RPMI8226 (cell line): Measurements from ENCODE around the gene SMARCAD1.
"Not testable (repeated sequence)": the region's sequence is repeated elsewhere in the genome, so short reads cannot be mapped to it uniquely, and the experiment has no call there.

Source experiments
- DNase-seq: peaks from one replicate; pipeline ENCODE4 v3.0.0-alpha.2; 2015

The SMARCAD1 gene

GRCh38 chr4:94295473-94295872 lies 87.8 kb downstream of the SMARCAD1 start:
- DNase-seq = not testable (repeated sequence)

DNA sequence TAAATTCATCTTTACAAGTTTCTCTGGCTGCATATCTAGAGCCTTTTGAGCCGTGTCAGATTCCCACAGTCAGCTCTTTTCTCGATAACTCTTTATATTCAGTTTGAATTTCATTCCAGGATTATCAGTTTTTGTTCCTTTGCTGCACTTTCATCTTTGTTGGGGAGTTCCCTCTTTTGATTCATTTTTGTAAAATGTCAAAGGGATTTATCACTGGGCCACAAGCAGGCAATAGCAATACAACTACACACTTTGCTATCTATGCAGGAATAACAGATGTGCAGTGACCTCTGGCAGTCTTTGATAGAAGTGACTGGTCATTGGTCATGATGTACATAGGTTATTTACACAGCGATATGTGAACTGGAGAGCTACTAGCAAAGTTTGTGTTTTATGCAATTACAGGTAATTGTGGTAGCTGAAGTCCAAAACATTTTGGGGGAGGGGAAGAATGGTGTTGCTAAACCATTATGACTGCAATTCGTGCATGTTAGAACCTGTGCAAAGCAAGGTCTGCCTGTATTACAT lies 91.1 kb downstream of the SMARCAD1 start:
- DNase-seq = no peak

GRCh38 chr4:94302191-94302590 lies 94.5 kb downstream of the SMARCAD1 start:
- no peak for DNase-seq

GRCh38 chr4:94304365-94304971 lies 96.8 kb downstream of the SMARCAD1 start:
- peak; percentile 5 for DNase-seq

DNA sequence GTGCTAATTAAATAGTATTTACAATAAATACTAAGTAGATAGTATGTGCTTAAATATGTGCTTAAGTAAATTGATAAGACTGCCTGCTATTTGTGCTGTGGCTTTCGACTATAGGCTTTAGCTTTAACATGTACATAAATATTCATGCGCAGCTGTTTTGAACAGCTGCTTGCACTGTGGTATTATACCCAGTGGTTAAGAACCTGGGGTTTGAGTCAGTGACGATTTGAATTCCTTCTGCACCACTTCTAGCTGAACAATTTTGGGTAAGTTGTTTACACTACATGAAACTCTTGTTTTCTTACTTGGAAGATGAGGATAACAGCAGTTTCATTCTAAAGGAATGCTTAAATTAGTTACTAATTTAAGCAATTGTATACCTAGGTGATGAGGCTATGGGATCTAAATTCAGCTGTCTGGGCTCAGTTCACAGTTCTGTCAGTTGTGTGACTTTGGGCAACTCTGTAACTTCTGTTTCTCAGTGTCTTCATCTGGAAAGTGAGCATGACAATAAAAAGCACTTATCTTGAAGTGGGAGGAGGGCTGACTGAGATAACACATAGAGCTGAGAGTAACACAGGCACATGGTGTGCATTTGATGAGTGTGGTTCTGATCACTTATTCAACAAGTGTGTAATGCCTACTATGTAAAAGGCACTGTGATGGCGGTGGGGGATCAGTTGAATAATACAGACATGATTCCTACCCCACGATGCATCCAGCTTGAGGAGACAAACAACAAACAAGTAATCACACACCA lies 98.0 kb downstream of the SMARCAD1 start:
- no peak for DNase-seq

DNA sequence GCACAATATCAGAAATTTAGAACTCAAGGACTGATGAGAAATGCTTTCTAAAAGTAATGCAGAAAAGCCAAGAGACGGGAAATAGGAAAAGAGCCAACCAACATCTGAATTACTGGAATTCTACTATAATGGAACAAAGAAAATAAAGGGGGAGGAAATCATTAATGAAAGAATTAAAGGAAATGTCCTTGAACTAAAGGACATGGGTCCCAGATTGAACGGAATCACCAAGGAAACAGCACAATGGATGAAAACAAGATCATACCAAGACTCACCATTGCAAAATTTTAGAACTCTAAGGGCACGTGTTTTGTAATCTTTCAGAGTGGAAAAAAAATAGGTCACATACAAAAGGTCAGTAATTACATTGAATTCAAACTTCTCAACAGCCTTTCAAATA lies 99.0 kb downstream of the SMARCAD1 start:
- no peak for DNase-seq

DNA sequence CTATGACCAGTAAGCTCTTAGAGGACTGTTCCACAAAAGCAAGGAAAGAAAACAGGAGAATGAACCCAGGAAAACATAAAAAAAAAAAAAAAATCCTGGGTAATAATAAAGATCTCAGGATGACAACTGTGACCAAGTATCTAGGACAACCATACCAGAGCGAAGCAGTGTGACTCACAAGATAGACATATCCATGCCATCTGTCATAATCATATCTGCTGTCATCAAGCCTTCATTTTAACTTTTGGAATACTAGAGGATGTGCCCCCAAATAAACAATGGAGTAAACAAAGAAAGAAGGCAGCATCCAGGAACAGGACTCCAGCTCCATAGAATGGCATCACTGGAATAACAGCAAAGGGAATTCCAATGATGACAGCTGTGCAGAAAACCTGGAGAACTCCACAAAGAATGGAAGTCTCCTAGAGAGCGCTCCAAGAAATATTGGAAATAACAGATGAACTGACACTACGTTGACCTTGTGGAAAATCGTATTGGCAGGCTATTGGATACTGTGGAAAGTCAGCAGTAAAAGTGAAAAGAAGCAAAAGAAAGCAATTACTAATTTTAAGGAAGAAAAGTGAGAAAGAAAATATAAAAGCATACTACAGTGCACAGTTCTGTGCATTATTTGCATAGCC lies 99.7 kb downstream of the SMARCAD1 start:
- DNase-seq = no peak

DNA sequence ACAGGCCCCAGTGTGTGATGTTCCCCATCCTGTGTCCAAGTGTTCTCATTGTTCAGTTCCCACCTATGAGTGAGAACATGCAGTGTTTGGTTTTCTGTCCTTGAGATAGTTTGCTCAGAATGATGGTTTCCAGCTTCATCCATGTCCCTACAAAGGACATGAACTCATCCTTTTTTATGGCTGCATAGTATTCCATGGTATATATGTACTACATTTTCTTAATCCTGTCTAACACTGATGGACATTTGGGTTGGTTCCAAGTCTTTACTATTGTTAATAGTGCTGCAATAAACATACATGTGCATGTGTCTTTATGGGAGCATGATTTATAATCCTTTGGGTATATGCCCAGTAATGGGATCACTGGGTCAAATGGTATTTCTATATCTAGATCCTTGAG lies 112.3 kb downstream of the SMARCAD1 start:
- not testable (repeated sequence) for DNase-seq

DNA sequence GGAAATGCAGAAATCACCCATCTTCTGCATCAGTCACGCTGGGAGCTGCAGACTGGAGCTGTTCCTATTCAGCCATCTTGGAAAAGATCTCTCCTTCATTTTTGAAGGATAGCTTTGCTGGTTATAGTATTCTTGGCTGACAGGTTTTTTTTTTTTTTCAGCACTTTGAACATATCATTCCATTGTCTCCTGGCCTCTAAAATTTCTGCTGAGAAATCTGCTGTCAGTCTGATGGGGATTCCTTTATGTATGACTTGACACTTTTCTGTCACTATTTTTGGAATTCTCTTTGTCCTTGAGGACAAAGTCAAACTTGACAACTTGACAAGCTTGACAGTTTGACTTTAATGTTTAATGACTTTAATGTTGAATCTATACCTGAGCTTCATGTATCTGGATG lies 118.2 kb downstream of the SMARCAD1 start:
- DNase-seq = no peak

GRCh38 chr4:94329933-94330332 lies 122.3 kb downstream of the SMARCAD1 start:
- no peak for DNase-seq

DNA sequence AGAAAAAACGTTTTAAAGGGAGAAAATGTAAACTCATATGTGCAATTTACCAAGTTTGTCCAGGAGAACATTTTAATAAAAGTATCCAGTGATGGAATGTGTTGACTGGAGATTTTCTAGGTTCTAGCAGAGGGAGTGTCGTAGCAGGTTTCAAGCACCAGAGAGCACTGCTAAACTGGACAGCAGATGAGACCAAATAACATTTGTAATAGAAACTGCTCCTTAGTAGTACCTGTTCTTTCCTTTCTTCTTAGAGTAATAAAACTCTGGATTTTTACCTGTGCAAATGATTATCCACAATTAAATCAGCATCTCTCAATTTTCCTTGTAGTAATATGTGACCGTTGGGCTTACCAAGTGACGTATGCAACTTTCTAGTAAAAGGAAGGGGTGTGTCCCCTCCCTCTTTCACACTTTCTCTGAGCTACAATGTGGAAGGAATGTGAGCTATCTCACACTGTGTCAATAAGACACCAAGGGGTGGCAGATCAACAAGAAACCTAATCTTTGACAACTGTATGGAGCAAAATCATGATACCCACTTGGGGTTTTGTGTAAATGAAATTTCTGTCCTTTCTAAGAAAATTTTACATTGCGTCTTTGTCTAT lies 125.4 kb downstream of the SMARCAD1 start:
- DNase-seq = no peak

GRCh38 chr4:94333866-94334265 lies 126.2 kb downstream of the SMARCAD1 start:
- no peak for DNase-seq

- DNase-seq = no peak
Observed at GRCh38 chr4:94334476-94334875, 126.8 kb downstream of the SMARCAD1 start.

GRCh38 chr4:94334962-94335361 lies 127.3 kb downstream of the SMARCAD1 start:
- DNase-seq = no peak

DNA sequence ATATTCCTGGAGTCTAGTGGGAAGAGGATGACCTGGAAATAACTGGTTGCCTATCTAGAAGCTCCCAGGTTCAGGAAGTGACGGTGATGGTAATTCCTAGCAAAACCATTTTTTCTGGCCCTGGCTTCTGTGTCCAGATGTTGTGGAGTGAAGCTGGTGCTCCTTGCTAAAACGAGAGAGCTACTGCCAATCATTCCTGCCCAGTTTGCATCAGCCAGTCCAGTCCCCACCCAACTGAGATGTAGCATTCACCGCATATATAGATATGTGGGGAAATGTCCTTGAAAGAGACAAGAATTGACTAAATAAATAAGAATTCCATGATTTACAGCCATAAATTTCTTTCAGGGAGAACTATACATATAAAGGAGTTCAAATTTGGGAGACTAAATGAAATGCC lies 128.6 kb downstream of the SMARCAD1 start:
- DNase-seq = no peak

DNA sequence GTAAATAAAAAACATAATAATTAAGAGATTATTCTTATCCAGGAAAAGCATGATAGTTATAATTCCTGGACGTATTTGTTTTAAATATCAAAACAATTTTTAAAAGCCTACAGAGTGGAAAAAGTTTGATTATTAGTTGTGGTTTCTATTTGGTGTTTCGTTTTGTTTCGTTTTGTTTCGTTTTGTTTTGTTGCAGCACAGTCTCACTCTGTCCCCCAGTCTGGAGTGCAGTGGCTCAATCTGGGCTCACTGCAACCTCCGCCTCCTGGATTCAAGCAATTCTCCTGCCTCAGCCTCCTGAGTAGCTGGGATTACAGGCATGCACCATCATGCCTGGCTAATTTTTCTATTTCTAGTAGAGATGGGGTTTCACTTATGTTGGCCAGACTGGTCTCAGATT lies 129.1 kb downstream of the SMARCAD1 start:
- DNase-seq = not testable (repeated sequence)

GRCh38 chr4:94338681-94339351 lies 131.2 kb downstream of the SMARCAD1 start:
- DNase-seq = no peak

DNA sequence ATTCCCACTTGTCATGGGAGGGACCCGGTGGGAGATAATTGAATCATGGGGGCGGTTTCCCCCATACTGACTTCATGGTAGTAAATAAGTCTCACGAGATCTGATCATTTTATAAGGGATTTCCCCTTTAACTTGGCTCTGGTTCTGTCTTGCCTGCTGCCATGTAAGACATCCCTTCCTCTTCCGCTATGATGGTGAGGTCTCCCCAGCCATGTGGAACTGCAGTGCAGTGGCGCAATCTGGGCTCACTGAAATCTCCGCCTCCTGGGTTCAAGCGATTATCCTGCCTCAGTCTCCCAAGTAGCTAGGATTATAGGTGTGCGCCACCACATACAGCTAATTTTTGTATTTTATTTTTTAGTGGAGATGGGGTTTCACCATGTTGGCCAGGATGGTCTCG lies 132.1 kb downstream of the SMARCAD1 start:
- DNase-seq = no peak
